Measurements from ENCODE around the gene RBFOX2. TPM values are rescaled to one million over a fixed set of nuclear protein-coding genes. Genes with fewer than 3 reads are reported as not detected.

Gene RBFOX2
- total and polyA plus RNA-seq, 2 donors (not counting 3 experiments of a cell fraction or from before 2014, with no cell fraction given) = 125 to 142 TPM

DNA sequence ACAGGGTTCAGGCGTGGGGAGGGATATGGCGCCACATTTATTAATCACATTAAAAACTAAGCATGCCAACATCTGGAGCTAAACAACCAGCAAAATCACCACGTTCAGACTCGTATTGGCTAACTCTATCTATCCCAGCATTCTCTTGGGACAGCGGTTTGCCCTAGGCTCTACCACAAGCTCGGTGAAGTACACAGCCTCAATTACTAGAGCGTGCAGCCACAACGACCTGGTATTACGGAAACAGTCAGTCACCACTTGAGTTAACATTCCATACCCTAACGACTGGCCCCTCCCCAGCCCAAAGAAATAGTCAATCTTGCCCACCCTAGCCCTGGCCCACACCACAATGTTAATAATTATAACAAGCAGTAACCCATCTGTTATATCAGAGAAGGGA lies 278.8 kb downstream of the RBFOX2 start:
- Histone ChIP-seq H3K27ac (ENCODE audit: insufficient read depth, low read depth, low read length) (no peak overlapping the region), H3K9ac (replicated peaks; ENCODE audit: extremely low read depth, insufficient read depth, low read length) (no peak overlapping the region), H3K9me3 (replicated peaks; ENCODE audit: control insufficient read depth, insufficient read depth, low read length) (no peaks in the 10 kb centered on the region), H3K4me2 (ENCODE audit: insufficient read depth, low read length) (no peak overlapping the region), H3K9me1 (replicated peaks; ENCODE audit: control insufficient read depth, extremely low read depth, insufficient read depth, low read length) (no peaks in the 10 kb centered on the region), H3K4me3 (replicated peaks in 1 of 3; ENCODE audit: insufficient read depth in 1 of 3, low read depth in 1 of 3, low read length in 3 of 3) (no peak overlapping the region), H4K20me1 (replicated peaks; ENCODE audit: control insufficient read depth, extremely low read depth, insufficient read depth, low read length) (no peaks in the 10 kb centered on the region), H2AFZ (ENCODE audit: low read depth, low read length) (no peak overlapping the region), H3K4me1 (ENCODE audit: control insufficient read depth, extremely low read depth, insufficient read depth, low read length) (no peaks in the 10 kb centered on the region), H3K79me2 (ENCODE audit: control insufficient read depth, insufficient read depth, low read length) (no peaks in the 10 kb centered on the region), H3K27me3 (ENCODE audit: control insufficient read depth in 2 of 2, insufficient read depth in 2 of 2, low read length in 2 of 2) (no peaks in the 10 kb centered on the region), H3K36me3 (ENCODE audit: control insufficient read depth in 2 of 2, extremely low read depth in 1 of 2, insufficient read depth in 2 of 2, low read length in 2 of 2) (peaks cover 8 to 10% of the 10 kb centered on the region in 2 experiments)
- no peak for TF ChIP-seq FOS (IDR thresholded peaks at IDR 0.05; ENCODE audit: borderline replicate concordance, insufficient read depth, low read length)
- no peak for TF ChIP-seq MYC (IDR thresholded peaks at IDR 0.05; ENCODE audit: low read depth, low read length)
- no peak for TF ChIP-seq JUN (IDR thresholded peaks at IDR 0.05; ENCODE audit: borderline replicate concordance, insufficient read depth, insufficient read length, low read depth)
- TF ChIP-seq, protein P1, sequence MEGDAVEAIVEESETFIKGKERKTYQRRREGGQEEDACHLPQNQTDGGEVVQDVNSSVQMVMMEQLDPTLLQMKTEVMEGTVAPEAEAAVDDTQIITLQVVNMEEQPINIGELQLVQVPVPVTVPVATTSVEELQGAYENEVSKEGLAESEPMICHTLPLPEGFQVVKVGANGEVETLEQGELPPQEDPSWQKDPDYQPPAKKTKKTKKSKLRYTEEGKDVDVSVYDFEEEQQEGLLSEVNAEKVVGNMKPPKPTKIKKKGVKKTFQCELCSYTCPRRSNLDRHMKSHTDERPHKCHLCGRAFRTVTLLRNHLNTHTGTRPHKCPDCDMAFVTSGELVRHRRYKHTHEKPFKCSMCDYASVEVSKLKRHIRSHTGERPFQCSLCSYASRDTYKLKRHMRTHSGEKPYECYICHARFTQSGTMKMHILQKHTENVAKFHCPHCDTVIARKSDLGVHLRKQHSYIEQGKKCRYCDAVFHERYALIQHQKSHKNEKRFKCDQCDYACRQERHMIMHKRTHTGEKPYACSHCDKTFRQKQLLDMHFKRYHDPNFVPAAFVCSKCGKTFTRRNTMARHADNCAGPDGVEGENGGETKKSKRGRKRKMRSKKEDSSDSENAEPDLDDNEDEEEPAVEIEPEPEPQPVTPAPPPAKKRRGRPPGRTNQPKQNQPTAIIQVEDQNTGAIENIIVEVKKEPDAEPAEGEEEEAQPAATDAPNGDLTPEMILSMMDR (IDR thresholded peaks at IDR 0.05; ENCODE audit: extremely low read depth in 1 of 2, insufficient read depth in 1 of 2, low read depth in 1 of 2, low read length in 2 of 2) = no peak
- TF ChIP-seq GATA2 (IDR thresholded peaks at IDR 0.05; ENCODE audit: insufficient read depth, insufficient read length, low read depth, low read length) = no peak
- no peak for DNase-seq (ENCODE audit: low read depth, low spot score)
- POLR2A ChIA-PET = no interaction called here
- CTCF ChIA-PET = interaction anchor here (1.5 kb wide), 1 partner anchor 316 kb away, joined by 3 read pairs; no protein-coding TSS in a partner anchor
- intact Hi-C loops (cut with micrococcal nuclease) = loop anchor here (10.0 kb wide), 1 partner anchor 375 kb away; no protein-coding TSS in a partner anchor
- FAIRE-seq = no peak
- dilution Hi-C loops (cut with MboI; ENCODE audit: extremely low pct_ligation_motif_present, low sequenced_read_pairs) = loop anchor here (10.0 kb wide), 1 partner anchor 285 kb away; no protein-coding TSS in a partner anchor
- BruUV-seq (replicated peaks) = no TSS peak
